Measurements from ENCODE around the gene EEF1AKMT1.

GRCh38 chr13:20738616-20739015 is 35.1 kb downstream of the EEF1AKMT1 start:
- TF ChIP-seq, protein P1, sequence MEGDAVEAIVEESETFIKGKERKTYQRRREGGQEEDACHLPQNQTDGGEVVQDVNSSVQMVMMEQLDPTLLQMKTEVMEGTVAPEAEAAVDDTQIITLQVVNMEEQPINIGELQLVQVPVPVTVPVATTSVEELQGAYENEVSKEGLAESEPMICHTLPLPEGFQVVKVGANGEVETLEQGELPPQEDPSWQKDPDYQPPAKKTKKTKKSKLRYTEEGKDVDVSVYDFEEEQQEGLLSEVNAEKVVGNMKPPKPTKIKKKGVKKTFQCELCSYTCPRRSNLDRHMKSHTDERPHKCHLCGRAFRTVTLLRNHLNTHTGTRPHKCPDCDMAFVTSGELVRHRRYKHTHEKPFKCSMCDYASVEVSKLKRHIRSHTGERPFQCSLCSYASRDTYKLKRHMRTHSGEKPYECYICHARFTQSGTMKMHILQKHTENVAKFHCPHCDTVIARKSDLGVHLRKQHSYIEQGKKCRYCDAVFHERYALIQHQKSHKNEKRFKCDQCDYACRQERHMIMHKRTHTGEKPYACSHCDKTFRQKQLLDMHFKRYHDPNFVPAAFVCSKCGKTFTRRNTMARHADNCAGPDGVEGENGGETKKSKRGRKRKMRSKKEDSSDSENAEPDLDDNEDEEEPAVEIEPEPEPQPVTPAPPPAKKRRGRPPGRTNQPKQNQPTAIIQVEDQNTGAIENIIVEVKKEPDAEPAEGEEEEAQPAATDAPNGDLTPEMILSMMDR (IDR thresholded peaks at IDR 0.05): no peak
- TF ChIP-seq POLR2AphosphoS5 (IDR thresholded peaks at IDR 0.05) (no peak), POLR2A (IDR thresholded peaks at IDR 0.05) (no peak)

Data from sigmoid colon (tissue), 4 donors.